Stimulated activated CD8-positive, alpha-beta memory T cell treated with anti-CD3 and anti-CD28 coated beads, Interleukin-7, amount 100 ng/mL, for 24 hours (primary cell): Measurements from ENCODE around the gene CNKSR3.

Experiments used
- DNase-seq: peaks from one replicate; pipeline ENCODE4 v3.0.0-alpha.2; 2020; ENCODE audit warnings: low read depth

CNKSR3 gene

DNA sequence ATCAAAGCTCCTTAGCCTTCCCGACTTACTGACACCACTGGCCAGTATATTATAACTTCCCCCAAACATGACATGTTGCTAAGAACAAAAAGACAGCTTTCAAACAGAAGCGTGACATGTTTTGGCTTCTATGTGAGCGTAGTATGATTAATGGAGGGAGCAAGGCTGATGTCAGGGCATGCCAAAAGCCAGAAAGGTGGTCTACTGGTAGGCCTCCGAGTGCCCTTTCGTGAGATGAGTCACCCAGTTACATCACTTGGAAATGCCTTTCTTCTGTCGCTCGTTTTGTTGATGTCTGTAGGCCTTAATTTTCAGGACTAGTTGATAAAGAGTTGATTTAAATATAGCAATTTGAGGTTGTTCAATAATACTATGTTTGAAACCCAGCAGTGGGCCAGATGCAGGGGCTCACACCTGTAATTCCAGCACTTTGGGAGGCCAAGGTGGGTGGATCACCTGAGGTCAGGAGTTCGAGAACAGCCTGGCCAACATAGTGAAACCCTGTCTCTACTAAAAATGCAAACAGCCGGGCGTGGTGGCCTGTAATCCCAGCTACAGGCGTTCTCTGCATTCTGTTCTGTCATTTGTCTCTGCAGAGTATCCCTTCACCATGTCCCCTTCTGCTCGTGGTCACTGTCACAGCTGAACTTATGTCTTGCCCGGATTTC is 53.3 kb downstream of the CNKSR3 start:
- DNase-seq = no peak

DNA sequence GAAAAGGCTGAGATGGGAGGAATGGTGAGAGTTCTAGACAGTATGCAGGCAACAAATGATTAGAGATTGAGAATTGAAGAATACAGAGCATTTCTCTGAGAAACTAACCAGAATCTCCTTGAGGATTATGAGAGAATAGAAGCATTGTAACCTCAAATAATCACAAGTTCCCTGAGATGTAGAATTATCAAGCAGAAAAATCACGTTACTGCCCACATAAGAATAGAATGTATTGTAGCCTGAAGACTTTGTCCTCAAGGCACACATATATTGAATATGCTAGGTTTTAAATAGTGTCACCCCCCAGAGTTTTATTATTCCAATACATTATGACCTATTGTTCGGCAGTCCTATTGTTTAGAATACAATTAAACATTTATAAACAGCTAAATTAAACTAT is 57.2 kb downstream of the CNKSR3 start:
- DNase-seq = no peak

DNA sequence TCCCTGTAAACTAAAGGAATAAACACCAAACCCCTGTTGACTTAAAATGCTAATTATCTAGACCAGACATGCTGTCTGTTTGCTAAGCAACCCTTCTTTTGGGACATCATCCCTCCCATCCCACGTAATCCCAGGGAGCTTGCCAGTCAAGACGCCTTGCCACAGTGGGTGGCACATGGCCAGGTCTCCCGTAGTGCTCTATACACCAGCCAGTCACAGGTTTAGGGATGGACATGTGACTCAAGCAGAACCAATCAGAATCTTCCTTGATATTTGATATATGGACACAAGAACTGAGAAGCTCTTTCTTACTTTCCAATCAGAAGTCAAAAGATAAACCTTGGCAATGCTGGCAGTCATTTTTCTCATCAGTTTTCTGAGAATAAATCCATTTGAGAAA is 60.0 kb downstream of the CNKSR3 start:
- DNase-seq = no peak

DNA sequence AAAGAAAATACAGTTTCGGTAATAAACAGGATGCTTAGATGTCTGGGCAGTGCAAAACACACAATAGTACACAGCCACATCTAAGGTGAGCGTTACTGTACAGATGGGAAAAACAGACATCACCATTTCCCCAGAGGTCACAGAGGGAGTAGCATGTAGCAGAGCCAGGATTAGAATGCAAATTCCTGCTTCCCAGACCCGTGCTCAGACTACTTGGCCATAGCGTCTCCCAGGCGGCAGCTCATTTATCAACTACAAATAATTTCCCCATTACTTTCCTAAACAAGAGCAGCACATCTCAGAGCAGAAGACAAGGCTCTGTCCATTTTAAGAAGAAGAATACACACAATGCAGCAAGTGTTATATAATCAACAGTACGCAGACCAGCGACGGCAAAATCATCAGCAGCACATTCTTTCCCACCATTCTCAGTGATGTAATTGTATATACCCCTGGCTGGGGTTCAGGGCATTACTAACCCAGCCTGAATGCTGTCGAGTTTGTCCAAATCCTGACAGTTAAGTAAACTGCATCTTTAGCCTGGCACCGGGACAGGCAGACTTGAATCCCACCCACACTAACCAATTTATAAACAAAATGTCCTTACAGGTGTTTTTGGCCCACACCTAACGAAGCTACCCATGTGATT is 61.9 kb downstream of the CNKSR3 start:
- no peak for DNase-seq

DNA sequence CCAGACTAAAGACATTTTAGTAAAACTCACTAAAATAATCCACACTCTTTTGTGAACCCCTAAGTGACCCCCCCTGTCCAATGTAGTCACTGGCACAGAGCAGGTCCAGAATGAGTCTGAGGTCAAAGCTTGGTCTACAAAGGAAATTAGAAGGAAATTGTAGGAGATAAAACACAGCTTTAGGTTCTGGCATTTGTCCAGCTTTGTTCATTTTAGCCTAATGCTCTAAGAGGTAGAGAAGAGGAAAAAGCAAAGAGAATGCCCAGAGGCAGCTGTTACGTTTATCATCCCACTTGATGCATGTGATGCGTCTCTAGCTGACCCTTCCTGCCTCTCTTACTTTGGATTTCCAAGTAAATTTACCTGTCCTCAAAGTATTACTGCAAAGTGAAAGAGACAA is 62.5 kb downstream of the CNKSR3 start:
- DNase-seq = no peak

DNA sequence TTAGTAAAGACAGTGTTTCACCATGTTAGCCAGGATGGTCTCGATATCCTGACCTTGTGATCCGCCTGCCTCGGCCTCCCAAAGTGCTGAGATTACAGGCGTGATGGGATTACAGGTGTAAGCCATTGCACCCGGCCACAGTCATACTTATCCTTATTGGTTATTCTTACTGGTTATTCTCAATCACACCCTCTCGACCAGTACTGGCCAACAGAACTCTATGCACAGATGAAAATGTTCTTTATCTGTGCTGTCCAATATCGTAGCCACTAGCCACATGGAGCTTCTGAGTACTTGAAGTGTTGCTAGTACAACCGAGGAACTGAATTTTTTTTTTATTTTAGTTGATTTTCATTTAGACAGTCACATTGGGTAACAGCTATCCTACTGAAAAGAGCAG is 63.5 kb downstream of the CNKSR3 start:
- no peak for DNase-seq

DNA sequence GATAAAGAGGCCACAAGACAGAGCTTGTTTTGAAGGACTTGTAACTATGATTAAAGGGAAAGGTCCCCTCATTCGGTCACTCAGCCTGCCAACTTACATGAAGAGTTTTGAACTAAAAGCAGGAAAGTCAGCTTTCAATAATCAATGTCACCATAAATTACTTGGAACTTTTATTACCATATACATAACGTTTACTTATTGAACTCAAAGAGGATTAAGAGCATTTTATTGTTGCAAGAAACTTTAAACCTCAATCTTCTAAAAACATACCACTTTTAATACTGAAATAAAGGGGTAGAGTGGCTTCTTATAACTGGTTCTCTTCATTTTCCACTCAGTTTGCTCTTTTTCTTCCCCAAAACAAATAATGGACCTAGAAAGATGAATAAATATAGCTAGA is 65.1 kb downstream of the CNKSR3 start:
- DNase-seq = no peak

DNA sequence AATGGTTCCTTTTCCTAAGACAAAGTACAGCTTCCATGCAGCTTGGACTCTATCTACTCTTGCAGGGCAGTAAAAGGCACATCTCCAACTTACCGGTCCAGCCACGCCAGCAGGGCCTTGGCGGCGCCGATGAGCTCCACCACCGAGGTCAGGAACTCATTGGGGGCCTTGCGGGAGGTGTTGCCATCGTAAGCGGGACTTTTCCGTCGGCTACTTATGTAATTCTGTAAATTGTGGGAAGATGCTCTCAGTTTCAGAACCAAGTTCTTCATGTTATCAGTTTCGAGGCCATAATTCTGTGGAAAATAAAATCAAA is 68.5 kb downstream of the CNKSR3 start:
- no peak for DNase-seq

DNA sequence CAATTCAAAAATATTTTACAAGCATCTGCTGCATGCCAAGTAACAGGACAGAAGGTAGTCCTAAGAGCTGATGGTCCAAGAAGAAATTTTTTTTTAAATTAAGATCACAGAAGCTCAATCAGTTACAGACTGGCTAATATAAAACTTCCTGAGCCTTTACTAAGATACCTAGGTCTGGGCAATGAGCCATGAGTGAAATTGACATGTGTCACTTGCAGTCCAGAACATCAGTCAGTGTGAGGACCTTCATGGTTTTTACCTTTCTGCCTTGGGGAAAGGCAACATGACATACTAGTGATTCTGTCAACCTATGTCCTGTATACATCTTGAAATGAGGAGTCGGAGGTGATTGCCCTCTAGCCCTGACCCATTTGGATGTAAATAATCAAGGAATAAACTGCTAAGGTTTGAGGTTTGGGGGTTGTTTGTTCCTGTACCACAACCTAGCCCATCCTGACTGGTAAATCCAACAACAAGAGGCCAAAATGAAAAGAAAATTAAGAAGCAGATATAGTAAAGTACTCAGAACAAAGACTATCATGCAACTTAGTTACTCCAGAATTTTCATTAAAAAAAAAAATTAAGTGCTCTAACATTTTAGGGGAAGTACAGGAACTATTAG is 70.0 kb downstream of the CNKSR3 start:
- no peak for DNase-seq

DNA sequence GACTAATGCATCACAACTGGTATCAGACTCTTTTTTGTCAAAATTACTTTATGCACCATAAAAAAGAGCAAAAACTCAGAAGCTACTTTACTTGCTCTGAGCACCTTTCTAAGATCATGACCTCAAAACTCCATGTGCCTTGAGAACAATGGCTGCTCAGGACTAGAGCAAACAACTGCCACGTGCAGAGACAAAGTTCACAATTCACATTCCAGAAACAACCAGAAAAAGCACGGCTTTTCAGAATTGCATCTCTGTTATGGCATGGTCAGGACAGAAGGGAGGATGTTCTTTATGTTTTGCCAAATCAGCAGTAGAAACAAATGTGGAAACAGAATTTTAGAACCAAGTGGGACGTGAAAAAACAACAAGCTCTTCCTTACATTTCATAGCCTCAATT is 70.5 kb downstream of the CNKSR3 start:
- no peak for DNase-seq

DNA sequence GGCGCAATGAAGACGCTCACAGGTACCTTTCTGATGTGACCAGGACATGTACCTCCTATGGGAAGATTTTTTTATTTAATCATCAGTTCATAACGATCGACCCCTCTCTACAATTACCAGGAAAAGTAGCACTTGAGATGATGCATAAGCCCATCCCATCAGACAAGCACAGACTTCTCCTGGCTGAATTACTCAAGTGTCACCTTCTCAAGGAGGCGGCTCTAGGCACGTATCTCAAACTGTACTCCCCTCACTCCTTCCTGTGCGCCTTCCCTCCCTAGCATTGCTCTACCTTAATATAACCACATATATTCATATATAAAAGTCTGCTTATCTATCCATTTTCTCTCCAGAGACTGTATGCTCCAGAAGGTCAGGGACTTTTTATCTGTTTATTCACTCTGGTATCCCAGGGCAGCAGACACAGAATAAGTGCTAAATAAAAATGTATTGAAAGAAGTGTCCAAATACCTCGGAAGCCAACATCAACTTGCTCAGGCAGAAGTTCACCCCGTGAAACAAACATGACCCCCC is 71.5 kb downstream of the CNKSR3 start:
- DNase-seq = no peak

DNA sequence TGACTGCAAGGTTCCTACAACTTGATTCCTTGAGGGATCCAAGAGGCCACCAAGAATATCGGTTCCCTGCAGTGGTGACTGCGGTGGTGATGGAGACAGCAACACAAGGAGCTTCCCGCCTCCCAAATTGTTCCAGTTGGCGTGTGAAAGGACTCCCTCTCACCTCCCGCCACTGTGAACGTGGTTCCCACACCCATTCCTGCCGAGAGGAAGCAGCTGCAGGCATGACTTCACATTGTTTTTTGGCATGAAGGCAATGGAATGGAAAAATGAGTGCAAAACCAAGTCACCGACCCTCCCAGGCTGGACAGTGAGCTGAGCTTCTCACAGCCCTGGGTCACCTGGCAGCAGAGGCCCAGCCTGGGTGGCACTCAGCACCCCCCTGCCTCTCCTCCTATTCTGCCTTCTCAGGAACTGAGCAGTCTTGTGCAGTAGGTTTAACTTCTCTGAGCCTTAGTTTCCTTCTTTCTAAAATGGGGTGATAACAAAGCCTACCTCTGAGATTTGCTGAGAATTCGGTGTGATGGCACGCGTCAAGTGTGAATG is 75.0 kb downstream of the CNKSR3 start:
- no peak for DNase-seq

DNA sequence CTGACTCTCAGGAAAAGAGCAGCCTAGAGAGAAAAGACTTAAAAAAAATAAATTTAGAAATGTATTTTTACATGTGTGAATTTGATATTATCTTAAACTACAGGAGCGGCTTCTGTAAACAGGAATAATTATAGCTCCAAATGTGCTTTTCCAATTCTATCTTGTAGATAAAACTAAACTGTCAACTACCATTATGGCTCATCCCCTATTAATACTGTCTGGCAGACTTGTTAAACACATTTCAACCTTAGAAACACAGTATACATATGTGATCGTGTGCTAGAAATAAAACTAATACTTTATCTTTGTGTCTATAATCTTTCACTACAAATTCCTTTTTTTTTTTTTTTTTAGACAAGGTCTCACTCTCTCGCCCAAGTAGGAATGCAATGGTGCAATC is 75.8 kb downstream of the CNKSR3 start:
- no peak for DNase-seq

DNA sequence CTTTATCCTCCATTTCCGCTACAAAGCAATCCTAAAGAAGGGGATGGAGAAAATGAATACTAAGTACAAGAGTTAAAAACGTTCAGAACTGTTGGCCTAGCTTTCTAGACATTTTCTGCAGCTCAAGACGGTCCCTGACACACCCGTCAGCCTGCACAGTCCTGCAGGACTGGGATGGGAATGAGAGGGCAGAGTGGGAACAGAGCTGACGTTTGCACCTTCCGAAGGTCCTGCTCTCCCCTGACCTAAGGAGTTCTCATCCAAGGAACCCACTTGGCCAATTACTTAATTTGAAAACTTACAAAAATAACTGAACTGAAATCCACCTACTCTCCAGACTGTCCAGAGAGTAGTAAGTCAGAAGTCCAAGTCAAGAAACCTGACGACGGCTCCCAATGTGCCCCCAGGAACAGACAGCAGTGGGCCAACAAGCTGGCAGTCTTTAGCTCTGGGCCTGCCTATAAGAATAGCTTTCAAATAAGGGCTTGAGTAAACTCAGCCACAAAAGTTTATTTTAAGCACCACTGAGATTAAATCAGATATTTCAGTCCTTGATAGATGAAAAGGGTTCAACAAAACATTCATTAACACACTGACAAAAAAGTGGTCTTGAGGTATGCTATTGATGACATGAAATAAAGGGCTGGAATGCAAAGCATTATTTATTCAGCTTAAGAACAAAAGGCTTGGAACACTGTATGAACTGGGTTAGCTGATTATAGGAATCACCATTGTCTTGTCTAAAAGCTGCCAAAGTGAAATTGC is 76.8 kb downstream of the CNKSR3 start:
- DNase-seq = no peak

DNA sequence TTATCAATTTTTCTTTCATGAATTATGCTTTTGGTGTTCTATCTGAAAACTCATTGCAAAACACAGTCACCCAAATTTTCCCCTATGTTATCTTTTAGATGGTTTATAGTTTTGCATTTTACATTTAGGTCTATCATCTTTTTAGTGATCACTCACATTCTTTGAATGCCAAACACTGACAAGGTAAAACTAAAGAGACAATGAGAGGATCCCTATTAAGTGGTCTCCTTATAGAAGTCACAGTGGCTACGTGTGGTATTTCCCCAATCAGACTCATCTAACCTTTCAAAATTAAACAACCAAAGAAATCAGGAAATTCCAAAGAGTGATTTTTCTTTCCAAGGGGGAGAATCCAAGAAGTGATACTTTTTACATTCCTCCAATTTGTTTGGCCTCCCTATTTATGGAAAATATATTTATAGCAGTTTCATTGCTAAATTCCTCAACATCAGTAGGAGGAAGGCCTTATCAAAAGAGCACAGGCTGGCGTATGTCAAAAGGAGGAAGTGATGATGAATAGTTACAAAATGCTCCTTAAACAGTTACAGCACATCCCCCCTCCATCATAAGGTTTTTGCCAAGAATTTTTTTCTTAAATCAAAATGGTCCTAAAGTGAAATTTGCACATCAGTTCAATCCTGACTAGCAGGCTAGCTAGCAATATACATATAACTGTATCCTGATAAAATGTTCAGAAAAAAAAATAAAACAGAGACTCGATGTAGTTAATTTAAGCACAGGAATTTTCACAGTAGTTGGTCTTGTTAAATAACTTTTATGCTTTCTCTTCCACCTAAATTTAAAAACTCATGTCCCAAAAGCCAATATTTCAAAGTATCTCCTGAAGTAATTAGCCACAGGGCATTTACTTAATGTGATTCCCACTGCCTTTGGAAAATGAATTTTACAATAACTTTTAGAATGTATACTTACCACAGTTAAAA is 77.7 kb downstream of the CNKSR3 start:
- DNase-seq = no peak

DNA sequence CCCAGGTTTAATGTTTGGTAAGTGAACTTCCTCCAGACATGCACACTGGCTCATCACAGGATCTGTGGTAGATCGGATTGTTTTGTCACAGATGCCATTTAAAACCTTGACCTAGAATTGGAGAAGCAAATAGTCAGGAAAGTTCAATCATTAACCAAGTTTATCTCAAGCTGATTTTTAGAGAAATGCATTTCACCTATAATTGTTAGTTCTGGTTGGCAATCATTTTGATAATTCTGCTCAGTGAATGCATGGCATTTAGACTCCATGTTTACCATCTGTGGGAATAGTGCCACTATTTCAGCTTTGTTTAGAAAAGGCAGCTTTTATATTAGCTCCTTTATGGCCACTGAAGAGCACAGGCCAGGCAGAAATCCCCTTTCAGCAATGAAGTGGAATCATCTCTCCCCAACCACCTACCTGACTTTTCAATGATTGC is 80.0 kb downstream of the CNKSR3 start:
- no peak for DNase-seq

DNA sequence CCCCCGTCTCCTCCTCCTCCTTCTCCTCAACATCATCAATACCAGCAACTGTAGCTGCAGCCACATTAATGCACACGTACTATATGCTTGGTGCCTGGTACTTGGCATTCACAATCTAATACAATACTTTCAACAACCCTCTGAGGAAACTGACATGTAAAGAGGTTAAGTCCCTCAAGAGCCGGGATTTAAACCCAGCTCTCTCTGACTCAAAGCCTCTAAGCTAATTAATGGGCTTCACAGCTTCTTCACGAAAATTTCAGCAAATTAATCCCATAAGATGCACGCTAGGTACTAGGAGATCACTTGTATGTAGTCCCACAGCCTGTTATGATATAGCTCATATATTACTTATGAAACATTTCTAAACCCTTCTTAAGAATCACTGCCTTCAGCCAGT is 80.8 kb downstream of the CNKSR3 start:
- no peak for DNase-seq

DNA sequence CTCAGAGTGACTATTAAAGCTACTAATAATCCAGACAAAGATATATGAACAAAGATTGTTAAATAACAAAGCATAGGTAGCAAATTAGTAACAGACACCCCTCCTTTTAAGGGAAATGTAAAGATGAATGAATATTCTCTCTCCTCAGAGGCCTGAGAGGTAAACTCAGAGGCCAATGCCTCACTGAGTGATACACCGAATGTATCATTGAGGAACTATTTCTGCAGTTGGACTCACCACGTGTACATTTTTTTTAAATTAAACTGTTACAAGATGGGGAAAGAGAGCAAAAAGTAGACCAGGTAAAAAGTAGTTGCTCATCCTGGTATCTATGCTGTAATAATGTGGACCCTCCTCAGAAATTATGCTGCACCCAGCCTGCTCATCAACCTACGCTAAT is 81.6 kb downstream of the CNKSR3 start:
- DNase-seq = no peak

DNA sequence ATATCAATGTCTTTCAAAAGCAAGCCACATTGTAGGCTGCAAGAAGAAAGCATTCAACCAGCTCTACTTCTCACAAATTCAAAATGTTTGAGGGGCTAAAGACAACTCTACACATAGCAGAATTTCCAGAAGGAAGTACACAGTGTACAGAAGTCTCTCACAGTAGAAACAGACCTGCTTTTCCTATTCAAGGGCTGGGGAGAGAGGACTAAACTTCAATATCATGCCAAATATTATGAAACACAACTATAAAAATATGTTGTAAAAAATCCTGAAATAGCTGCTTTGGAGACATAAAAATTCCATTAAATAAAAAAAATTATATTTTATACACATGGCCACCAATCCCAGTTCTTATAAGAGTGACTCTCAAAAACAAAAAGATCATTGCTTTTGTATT is 83.0 kb downstream of the CNKSR3 start:
- DNase-seq = no peak

DNA sequence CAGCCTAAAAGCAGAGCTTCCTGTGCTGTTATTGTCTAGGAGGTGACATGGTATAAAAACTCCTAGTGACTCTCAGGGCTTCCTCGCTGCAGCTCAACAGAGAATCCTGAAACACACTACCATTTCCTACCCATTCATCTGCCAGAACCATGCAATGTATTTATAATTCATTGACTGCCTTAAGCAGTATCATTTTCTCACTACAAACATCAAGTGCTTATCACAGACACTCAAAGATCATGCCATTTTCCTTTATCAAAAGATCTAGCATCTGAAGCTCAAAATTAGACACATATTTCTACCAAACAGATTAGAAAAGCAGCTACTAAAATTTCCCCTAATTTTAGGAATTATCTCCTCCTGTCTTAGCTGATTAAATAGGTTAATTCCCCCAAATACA is 83.5 kb downstream of the CNKSR3 start:
- DNase-seq = no peak

DNA sequence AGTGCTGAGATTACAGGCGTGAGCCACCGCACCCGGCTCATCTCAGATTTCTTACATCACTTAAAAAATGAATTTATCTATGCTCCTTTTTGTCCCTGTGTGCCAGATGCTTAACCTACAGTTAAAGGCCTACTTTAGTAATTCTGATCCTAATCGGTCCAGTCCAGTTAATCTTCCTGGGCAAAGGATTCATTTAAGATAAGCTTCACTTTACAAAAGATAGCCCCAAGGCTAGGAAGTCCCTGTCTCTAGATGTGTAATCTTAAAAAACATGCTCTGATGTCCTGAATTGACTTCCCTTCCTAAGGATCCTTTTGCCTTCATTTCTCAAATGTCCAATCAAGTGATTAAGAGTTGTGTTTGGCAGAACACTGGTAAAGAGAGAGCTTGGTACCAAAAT is 85.5 kb downstream of the CNKSR3 start:
- no peak for DNase-seq
